GM18520 (cell line): ENCODE results near the gene GLTP.

Experiments
- ATAC-seq: cut with Tn5 transposase; IDR thresholded peaks from one replicate; pipeline ENCODE4 v1.9.1; 2021; ENCODE audit not compliant: unreplicated experiment

Gene GLTP

DNA sequence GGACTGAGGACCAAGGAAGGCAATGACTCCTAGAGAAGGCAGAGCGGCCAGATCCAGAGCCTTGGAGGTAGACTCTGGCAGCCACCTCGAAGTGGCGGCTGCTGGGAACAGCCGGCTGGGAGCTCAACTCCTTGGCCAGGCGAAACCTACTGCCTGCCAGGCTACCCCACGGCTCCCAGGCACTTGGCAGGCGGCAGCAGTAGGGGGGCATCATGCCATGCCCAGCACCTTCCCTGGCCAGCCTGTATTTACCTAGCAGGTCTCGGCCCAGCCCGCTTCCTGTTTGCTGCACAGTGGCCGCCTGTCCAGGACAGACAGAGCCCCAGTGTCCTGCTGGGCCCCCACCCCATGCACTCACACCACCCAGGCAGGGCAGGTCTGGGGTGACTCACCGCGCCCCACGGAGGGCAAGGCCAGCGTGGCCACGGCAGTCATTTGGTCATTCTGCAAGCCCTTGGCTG lies 57.4 kb downstream of the GLTP start:
- ATAC-seq, result no peak

DNA sequence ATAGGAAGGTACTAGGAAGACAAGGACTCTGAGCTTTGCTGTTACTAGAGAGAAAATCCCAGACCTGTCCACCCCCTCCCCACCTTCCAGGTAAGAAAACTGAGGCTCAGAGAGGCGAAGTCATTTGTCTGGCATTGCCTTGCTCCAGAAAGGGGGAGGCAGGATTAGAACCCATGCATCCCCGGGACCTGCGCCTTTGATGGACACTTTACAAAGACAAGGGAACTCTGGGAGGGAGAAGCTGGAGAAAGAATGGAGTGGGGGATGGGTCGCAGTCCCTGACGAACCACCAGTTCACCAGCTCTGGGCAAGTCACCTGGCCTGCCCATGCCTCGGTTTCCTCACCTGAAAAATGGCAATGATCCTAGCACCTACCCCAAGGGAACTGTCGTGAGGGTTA lies 57.9 kb downstream of the GLTP start:
- ATAC-seq, result no peak

DNA sequence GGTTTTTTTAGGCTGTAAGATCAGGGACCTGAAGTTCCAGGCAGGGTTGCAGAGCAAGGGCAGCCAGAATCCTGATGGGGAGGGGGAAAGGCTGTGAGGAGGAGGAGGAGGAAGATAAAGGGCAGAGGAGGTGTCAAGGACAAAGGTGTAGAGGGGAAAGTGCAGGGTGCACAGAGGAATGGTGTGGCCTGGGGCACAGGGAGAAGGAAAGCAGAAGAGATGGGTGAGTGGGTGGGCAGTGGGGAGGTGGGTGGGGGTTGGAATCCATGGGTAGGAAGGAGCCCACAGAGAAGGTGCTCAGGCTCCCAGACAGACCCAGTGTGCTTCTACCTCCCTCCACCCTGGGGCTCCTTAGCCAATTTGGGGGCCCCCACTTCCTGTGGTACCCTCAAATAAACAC lies 58.4 kb downstream of the GLTP start:
- ATAC-seq, result no peak

DNA sequence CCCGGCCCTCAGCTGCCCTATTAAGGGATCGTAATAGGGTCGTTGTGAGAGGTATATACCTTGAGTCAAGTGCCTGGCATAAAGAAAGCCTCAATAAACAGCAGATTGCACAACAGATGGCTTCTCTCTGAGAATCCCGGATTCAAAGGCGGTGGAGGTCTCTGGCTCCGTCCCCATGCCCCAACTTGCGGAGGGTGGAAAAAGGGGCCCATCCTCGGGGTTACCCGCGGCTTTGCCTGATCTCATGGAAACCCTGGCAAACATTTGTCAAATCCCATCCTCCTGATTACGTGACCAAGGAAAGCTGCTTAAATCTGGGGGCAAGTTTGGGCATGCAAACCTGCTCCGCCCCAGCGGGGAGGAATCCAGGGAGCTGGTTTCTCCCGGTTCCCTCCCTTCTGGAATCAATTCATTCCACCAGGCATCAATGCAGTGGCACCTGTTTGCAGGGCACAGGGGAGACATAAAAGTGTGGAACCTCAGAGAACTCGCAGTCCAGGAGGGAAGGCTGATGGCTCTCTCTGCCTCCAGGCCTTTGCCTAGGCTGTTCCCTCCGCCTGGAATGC lies 59.4 kb downstream of the GLTP start:
- no peak for ATAC-seq

DNA sequence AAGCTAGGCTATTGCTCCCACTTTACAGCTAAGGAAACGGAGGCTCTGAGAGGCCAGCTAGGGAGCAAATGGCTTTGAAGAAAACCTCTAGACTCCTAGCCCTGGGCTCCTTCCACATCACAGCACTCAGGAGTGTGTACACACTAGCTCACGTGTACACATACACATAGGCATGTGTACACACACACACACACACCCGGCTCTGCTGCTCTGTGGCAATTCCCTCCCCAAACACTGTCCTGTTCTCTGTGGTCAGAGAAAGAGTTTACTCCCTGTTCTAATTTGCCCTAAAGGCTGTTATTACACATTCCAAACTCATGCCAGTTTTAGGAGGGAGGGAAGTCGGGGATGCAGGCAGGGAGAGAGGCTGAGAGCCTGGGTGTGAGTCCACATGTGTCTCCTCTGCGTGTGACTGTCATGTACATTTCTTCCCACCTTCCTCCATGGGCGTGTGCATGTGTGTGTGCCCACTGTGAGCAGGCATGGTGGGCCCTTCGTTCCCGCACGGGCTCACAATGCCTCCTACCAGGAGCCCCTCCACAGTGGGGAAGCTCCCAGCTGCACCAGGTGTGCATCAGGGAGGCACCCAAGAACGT lies 61.3 kb downstream of the GLTP start:
- ATAC-seq, result no peak

DNA sequence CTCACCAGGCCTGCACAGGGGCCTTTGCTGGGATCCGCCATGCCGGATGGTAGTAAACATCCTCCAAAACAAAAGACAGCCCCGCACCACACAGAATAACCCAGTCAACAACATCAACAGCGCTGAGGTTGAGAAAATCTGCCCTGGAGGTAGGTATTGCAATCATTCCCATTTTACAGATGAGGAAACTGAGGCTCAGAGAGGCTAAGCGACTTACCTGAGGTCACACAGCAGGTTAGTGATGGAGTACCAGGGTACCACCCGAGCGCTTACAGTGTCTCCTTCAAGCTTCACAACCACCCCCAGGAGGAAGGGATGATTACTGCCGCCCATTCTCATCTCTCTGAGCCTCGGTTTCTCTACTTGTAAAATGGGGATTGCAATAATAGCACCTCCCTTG lies 62.1 kb downstream of the GLTP start:
- no peak for ATAC-seq

DNA sequence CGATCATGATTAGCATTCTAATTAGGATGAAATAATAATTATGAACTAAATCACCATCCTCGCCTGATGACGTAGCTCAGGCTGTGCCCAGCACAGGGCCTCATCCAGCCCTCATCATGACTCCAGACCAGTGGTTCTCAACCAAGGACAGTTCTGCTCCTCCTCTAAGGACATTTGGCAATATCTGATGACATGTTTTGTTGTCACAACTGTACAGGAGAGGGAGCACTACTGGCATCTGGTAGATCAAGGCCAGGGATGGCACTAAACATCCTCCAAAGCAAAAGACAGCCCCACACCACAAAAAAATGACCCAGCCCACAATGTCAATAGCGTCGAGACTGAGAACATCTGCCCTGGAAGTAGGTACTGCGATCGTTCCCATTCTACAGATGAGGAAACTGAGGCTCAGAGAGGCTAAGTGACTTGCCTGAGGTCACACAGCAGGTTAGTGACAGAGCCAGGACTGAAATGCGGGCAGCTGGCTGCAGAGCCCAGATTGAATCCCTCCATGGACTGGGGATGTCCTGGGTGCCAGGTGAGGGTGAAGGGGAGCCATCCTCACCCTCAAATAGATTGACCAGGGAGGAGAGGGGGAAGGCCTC lies 62.6 kb downstream of the GLTP start:
- no peak for ATAC-seq

DNA sequence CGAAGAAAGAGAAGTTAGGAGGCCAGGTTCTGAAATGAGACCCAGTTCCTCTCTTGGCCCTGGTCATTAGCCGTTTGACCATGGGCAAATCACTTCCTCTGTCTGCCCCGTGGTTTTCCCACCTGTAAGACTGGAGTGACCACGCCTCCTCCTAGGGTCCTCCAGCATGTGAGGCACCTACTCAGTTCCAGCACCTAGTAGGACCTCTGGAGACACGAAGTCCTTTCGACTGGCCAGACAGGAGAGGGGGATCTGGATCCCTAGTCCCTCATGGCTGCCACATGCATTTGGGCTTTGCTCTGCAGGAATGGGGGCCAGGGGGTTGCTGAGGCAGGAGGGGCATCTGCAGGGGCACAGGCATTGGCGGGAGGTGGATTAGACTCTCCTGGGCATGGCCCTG lies 63.5 kb downstream of the GLTP start:
- ATAC-seq, result no peak

DNA sequence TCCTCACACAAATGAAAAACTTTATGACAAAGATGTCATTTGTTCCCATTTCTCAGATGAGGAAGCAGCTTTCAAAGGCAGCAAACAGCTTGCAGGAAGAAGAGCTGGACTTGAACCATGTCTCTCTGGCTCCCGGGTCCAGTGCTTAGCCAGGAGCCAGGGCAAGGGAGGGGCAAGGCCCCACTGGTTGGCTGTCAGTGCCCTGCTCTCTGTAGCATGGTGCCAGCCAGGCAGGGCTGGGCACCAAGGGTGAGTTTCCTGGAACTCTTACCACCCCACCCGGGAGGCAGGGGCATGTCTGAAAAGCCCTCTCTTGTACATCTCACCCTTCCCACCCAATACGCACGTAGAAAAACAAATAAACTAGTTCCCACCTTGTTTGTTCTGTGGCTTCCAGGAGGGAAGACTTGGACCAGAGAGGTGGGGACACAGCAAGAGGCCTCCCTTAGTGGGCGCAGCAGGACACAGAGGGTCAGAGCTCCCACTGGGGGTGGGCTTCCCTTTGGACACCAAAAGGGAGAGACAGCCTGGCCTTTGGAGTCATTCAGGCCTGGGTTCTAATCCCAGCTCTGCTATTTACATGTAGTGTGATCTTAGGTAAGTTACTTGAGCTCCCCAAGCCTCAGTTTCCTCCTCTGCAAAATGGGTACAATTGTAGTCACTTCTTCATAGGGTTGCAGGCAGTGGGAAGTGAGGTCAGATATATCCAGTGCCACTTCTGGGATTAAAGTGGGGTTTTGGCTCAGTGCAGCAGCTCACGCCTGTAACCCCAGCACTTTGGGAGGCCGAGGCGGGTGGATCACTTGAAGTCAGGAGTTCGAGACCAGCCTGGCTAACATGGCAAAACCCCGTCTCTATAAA lies 64.4 kb downstream of the GLTP start:
- no peak for ATAC-seq

DNA sequence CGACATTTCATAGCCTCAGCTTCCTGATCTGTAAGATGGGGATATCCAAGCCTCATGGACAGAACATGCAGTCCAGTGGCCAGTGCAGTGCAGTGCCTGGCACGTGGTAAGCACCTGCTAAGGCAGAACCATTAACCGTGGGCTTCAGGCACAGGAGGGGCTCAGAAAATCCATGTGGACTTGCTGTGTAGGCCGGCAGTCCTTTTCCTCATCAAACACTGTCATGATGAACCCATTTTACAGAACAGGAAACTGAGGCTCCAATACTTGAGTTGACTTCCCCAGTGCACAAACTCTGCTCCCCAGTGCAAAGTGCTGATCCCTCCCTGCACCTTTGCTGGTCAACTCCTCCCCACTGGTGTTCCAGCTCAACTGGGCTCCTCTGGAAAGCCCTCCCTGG lies 65.1 kb downstream of the GLTP start:
- no peak for ATAC-seq

DNA sequence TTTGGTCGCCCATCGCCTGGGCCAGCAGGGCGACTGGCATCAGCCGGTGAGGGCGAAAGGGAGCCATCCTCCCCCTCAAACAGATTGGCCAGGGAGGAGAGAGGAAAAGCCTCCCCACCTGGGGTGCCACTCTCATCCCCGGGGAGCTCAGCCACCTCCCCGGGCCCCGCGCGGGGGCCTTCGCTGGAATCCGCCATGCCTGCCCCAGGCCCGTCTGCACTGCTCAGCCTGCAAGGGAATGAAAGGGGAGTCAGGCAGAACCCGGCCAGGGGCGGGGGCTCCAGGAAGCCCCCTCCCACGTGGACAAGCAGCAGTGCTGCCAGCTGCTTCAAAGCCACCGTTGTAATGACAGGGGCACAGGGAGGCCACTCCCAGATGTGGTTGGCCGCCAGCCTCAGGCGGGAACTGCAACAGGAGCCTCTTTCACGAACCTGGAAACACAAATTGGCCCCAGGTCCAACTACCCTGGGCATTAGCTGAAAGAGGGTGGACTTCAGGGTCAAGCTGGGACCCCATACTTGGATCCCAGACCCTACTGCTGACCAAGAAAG lies 65.7 kb downstream of the GLTP start:
- ATAC-seq, result no peak

DNA sequence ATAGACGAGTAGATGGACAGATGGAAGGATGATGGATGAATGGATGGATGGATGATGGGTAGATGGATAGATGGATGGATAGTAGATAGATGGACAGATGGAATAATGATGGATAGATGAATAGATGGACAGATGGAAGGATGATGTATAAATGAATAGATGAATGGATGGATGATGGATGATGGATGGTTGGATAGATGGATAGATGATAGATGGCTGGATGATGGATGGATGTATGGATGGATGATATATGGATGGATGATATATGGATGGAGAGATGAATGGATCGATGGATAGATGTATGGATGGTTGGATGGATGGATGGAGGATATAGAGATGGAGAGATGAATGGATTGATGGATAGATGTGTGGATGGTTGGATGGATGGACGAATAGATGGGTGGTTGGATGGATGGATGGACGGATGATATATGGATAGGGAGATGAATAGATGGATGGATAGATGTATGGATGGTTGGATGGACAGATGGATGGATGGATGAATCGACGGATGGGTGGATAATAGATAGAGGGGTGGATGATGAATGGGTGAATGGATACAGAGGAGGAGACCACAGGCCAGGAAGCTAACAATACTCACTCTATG lies 66.4 kb downstream of the GLTP start:
- no peak for ATAC-seq

DNA sequence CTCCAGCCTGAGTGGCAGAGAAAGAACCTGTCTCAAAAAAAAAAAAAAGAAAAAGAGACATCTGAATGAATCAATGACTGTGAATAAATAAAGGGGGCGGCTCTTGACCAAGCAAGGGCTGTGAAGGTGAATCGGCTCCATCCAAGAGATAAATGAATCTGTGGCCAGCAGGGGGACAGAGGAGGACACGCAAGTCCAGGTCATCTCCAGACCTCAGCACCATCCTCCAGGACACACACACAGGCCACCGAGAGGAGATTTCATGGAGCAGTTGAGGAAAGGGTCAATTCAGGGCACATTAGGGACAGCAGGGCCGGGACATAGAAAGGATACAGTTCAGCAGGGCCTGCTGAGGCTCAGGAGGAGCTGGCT lies 68.7 kb downstream of the GLTP start:
- no peak for ATAC-seq

DNA sequence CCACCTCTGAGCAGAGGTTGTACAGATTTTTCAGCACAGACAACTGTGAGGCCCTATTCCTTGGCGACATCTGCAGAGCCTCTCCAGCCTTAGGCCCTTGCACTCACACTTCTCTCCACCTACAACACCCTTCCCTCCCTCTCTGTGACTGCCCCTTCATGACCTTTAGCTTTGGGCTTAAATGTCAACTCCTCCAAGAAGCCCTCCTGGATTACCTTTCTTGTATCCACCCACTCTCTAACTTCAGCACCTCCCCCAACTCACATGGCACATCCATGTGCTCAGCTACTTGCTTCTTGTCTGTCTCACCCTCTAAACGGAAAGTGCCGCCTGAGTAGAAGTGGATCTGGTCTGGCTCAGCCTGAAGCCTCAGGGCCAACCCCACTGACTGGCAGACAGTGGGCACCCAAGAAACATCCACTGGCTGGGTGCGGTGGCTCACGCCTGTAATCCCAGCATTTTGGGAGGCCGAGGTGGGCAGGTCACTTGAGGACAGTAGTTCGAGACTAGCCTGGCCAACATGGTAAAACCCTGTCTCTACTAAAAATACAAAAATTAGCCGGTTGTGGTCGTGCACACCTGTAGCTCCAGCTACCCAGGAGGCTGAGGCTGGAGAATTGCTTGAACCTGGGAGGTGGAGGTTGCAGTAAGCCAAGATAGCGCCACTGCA lies 69.3 kb downstream of the GLTP start:
- no peak for ATAC-seq

DNA sequence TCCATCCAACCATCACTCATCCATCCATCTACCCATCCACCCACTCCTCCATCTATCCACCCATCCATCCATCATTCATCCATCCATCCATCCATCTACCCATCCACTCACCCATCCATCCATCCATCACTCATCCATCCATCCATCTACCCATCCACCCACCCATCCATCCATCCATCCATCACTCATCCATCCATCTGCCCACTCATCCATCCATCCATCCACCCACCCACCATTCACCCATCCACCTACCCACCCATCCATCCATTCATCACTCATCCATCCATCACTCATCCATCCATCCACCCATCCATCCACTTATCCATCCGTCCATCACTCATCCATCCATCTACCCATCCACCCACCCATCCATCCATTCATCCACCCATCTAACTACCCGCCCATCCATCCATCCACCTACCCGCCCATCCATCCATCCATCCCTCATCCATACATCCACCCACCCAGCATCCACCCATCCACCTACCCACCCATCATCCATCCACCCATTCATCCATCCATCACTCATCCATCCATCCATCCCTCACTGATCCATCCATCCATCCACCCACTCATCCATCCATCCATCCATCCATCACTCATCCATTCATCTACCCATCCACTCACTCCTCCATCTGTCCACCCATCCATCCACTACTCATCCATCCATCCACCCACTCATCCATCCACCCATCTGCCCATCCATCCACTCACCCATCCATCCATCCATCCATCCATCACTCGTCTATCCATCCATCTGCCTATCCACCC lies 71.3 kb downstream of the GLTP start:
- ATAC-seq, result no peak

DNA sequence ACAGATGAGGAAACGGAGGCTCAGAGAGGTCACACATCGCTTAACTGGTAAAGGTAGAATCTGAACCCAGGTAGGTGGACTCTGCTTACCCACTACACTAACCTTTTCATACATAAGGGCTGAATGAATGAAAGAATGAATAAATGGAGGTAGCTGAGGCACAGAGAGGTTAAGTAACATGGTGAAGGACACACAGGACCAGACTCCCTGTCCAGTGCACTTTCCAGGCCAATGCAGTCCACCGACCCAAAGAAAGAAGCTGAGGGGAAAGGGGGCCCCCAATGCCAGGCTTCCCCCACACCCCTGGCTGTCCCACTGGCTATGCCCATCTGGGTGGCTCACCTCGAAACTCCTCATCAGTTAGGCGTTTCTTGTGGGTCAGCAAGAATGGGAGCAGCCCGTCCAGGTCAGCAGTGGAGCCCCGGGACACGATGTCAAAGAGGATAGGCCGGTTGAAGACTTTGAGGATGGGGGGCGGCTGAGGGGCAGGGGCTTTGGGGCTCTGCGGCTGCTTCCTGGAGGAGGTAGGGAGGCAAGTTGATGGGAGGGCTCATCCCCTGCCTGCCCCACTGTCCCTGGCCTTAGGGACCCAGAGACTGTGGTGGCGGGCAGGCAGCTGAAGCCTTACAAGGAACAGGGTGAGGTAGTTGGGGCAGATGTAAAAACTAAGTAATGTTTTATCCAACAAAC lies 72.2 kb downstream of the GLTP start:
- no peak for ATAC-seq

DNA sequence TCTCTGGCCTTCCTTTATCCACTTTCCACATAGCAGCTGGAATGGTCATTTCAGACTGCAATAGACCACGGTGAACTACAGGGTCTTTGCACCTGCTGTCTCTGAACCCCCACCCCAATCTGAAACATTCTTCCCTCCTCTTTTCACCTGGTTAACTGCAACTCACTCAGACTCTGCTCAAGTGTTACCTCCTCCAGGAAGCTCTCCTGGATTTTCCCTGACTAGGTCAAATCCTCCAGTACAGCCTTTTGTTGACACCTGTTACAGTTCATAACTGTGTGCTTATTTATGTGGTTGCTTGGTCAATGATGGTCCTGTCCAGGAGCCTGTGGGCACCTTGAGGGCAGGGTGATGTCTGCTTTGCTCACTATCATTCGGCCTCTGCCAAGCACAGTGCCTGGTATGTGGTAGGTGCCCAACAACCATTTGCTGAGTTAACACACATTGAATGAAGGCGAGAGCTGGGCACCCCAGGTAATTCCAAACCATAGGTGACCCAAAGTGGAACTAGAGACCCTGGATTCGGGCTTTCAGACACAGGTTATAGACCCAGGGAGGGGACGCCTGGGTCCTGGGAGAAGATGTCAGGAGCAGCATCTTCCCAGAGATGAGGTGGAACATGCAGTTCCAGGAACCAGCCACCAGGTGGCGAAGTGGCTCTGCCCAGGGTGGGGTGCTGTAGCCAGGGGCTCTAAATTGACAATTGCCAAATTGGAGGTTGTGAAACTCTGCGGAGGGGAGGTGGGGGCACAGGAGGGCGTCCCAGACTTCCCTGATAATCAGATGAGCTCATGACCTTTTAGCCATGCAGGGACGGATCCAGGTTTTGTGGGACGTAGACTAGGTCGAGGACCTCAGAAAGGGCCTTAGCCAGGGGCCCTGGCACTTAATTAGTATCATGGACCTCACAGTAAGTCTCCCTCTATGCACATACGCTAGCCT lies 75.2 kb downstream of the GLTP start:
- ATAC-seq, result no peak

DNA sequence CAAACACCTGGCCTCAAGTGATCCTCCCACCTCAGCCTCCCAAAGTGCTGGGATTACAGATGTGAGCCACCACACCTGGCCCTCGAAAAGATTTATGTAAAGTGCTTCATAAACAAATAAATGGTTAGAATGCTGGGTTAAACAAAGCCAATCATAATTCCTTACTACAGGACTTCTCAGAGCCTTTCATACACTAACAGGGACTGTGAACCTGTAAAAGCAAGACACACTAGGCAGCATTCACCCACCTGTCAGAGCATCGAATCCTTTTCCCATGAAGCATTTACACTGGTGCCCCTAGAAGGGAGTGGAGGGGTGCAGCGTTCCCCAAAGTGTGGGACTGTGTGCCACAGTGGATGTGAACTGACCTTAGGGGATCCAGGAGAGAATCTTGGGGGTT lies 76.7 kb downstream of the GLTP start:
- ATAC-seq, result no peak
